GM21529 (cell line): Measurements from ENCODE around the gene AGPAT2.
"Not testable (repeated sequence)": the region's sequence is repeated elsewhere in the genome, so short reads cannot be mapped to it uniquely, and the experiment has no call there.

ENCODE experiments used
- ATAC-seq: cut with Tn5 transposase; IDR thresholded peaks from one replicate; pipeline ENCODE4 v1.9.1; 2021; ENCODE audit not compliant: unreplicated experiment

AGPAT2 gene

GRCh38 chr9:136720898-136721338 lies 33.7 kb upstream of the AGPAT2 start:
- no peak for ATAC-seq

DNA sequence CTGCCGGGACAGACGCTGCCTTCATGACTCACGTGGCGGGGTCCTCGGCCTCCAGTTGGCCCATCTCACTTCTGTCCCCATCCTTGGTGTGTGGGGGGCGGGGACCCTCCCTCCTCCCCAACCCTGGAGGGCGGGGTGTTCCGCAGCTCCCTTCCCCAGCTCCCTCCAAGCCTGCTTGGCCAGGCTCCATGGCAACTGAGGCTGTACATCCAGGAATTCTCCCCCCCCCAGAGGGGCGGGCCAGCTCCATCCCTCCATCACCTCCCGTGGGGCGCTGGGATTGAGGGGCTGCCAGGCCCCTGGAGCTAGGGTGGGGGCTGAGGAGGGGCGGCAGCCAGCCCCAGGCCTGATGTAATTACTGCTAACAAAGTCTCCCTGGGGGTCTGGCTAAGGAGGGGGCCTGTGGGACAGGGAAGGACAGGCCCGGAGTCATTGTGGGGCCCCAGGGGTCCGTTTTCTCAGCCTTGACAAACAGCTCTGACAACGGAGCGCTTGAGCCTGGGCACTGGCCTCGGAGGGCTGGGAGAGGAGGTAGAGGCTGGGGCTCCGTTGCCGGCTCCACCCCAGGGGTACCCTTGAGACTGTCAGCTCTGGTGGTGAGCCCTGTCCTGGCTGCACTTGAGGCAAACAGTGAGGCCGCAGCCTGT lies 33.1 kb upstream of the AGPAT2 start:
- no peak for ATAC-seq

GRCh38 chr9:136719195-136719880 lies 32.1 kb upstream of the AGPAT2 start:
- ATAC-seq = no peak

DNA sequence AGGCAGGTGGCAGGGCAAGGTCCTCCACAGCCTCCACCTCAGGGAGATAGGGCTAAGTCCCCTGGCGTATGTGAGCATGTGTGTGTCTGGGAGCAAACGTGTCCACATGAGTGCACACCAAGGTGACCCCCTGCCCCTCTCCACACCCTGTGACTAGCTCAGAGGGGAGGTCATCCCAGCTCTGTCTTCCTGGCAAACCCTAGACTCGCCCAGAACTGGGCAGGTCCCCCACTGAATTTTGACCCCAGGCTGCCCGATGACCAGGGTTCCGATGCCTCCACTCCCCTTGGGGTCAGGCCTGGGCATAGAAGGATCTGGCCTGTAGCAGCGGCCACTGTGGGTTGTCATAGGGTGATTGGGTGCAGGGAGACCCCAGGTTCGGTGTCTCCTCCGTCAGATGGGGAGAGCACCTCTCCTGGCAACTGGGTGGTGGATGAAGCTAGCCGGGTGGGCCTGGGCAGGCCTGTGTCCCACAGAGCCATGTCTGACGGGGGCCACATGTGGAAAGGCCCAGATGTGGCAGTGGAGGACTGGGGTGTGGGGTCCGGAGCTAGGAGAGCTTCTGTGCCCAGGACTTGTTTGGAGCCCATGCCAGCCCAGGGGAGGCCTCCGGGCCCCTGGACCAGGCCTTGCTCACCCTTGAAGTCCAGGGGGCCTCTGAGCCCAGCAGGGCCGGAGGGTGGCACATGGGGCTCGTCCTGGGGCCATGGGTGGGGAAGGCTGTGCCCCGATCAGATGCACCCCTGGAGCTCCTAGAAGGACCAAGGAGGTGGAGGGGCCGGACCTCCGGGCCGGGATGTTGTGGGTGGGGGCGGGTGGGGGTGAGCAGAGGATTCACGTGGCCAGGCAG lies 31.3 kb upstream of the AGPAT2 start:
- no peak for ATAC-seq

DNA sequence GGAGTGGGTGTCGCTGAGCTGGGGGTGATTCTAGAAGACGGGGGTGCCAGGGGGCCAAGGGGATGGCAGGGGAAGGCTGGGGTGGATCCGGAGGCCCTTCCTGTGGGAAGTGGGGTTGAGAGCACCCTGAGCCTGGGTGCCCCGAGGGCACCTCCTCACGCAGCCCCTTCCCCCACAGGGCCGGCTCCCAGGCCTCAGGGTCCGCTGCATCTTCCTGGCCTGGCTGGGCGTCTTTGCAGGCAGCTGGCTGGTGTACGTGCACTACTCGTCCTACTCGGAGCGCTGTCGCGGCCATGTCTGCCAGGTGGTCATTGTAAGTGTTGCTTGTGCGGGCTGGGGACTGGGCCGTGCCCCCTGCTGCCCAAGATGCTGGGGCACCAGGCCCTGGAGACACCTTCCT lies 30.1 kb upstream of the AGPAT2 start:
- ATAC-seq = no peak

DNA sequence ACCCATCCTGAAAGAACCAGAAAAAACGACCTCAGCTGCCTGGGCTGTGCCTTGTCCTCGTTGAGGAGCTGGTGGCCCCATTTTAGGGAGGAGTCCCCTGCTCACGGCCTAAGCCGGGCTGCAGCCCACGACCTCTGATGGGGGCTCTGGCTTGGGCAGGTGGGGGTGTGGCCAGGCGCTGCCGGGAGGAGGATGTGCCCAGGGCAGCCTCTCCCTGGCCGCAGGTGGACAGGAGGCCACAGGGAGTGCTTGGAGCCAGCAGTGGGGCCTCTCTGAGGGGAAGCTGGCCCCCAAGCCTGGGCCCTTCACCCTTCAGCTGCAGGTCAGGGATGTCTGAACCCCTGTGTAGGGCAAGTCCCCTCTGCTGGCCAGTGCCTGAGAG lies 27.6 kb upstream of the AGPAT2 start:
- no peak for ATAC-seq

DNA sequence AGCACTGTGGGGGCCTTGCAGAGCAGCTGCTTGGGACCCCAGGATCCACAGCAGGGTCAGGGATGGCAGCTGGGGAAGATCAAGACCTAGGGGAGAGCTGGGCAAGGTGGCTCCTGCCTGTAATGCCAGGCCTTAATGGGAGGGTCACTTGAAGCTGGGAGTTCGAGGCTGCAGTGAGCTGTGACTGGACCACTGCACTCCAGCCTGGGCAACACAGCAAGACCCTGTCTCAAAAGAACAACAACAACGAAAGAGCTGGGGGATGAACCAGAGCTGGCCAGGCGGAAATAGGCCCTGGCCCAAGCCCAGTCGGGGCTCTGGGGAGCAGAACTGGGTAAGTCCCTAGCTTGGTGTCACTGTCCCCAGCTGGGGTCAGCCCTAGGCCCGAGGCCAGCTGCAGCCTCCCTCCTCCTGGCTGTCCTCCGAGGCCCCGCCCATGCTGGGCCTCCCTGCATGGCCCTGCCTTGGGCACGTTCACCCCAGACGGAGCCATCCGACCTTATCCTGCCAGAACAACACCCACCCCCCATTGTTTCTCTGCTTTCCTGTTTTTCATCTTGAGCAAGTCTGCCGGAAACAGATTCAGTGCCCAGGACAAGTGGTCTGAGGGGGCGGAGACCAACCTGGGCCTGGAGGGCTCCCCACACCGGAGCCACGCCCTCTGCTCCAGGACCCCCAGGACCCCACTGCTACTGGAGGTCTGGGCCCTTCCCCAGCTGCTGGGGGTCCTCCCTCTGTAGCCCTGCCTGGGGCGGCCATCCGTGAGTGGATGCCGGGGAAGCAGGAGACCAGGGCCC lies 27.0 kb upstream of the AGPAT2 start:
- no peak for ATAC-seq

DNA sequence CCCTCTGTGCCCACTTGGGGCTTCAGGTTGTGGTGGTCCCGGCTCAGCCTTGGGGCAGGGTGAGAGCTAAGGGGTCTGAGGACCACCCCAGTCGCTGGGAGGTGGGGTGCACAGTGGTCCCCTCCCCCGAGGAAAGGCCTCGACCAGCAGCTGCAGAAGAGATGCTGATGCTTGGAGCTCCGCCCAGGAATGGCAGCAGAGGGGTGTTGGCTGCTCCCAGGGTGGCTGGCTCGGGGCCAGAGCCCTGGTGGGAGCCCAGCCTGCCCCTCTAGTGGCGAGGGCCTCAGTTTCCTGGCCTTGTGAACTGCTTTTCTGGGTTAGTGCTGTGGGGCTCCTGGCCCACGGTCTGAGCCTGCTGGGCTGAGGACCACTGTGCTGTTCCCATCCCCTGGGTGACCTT lies 26.3 kb upstream of the AGPAT2 start:
- ATAC-seq = no peak

GRCh38 chr9:136712690-136713544 lies 25.7 kb upstream of the AGPAT2 start:
- ATAC-seq = no peak

DNA sequence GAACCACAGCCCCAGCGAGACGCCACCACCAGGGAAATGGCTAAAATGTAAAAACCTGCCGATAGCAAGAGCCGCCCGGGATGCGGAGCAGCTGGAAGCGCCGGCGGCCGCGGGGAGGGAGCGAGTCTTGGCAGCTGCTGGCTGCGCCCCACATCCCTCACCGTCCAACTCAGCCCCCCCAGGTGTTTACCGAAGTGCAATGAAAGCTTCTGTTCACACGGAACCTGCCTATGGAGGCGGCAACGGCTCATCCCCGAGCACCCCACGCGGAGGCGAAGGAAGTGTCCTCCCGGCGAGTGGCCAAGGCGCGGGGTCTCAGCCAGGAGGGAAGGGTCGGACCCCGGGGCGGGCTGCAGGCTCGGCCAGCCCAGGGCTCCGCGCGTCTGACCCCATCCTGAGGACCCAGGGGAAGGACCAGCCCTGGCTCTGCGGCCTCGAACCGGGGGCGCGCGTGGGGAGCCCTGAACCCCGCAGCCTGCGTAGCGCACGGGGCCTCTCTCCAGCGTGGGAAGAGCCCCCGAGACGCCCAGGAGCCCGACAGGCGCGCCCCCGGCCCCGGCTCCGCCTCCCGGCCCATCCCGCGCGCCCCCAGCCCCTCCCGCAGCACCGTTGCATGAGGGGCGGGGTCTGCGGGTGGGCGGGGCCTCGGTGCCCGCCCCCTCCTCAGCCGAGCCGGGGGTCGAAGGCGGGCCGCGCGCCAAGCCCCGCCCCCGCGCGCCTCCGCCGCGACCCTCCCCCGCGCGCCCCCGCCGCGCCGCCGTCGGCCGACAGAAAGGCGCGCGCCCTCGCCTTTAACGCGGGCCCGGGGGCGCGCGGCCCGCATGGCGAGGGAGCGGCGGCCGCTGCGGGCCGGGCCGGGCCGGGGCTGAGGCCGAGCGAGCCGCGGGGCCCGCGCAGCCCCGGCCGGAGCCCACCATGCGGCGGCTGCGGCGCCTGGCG lies 24.8 kb upstream of the AGPAT2 start, which contains the start of gene DIPK1B:
TSS of gene DIPK1B (plus strand) at position 822 of the 939 bp plus-strand sequence. CDS start at position 916, 94 bp downstream.
- no peak for ATAC-seq

GRCh38 chr9:136711219-136711648 lies 24.0 kb upstream of the AGPAT2 start:
- ATAC-seq = not testable (repeated sequence)

GRCh38 chr9:136710543-136710942 lies 23.3 kb upstream of the AGPAT2 start:
- ATAC-seq = no peak

DNA sequence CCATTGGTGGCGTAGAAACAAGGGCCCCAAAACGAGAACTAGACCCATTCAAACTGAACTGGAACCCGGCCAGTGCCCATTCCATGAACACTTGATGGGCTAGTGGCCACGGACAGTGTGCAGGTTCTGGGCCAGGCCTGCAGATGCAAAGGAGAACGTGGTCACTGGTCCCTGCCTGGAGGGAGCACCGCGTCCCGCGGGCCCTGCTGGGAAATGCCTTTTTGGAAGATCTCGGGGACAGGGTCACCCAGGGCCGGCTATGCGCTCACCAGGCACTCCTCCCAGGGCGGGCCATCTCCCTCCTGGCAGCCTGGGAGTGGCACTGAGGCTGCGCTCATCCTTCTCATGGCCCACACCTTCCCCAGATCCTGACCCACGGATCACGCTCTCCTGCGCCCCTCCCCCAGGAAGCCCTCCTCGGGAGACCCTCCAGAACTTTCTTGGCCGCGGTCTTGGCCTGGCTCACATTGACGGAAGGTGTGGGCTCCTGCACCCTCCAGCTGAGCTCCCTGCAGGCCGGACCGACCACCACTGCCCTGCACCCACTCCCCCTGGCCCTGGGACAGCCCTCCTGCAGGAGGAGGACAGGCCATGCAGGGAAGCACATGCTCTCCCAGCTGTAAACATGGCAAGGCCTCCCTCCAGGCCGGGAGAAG lies 22.3 kb upstream of the AGPAT2 start:
- no peak for ATAC-seq

GRCh38 chr9:136707849-136708517 lies 20.7 kb upstream of the AGPAT2 start:
- ATAC-seq = no peak

GRCh38 chr9:136707011-136707410 lies 19.8 kb upstream of the AGPAT2 start:
- no peak for ATAC-seq

GRCh38 chr9:136705564-136705963 lies 18.3 kb upstream of the AGPAT2 start:
- no peak for ATAC-seq

- ATAC-seq = not testable (repeated sequence)
Measured at GRCh38 chr9:136704741-136705140, 17.5 kb upstream of the AGPAT2 start.
